Stomach smooth muscle (tissue), 2 donors: Measurements from ENCODE around the gene RALGAPA2.

Source experiments
- H3K27ac ChIP-seq: one replicate; pipeline ENCODE4 v1.7.0; 2013; ENCODE audit warnings: mild to moderate bottlenecking, low read length, inconsistent platforms
- H3K27me3 ChIP-seq, 2 donors: one replicate each; pipeline ENCODE4 v1.7.0; 2013; ENCODE audit warnings: low read length in 2 of 2; ENCODE audit not compliant: insufficient read depth in 2 of 2, control insufficient read depth in 1 of 2
- H3K36me3 ChIP-seq, 2 donors: one replicate each; pipeline ENCODE4 v1.7.0; 2013; ENCODE audit warnings: low read length in 2 of 2; ENCODE audit not compliant: control insufficient read depth in 2 of 2, insufficient read depth in 2 of 2
- H3K4me1 ChIP-seq: one replicate; pipeline ENCODE4 v1.7.0; 2013; ENCODE audit warnings: low read length; ENCODE audit not compliant: control insufficient read depth, insufficient read depth
- H3K4me3 ChIP-seq, 2 donors: one replicate each; pipeline ENCODE4 v1.7.0; 2013; ENCODE audit warnings: low read length in 2 of 2
- H3K9ac ChIP-seq, 2 donors: one replicate each; pipeline ENCODE4 v1.7.0; 2013; ENCODE audit warnings: low read length in 2 of 2, mild to moderate bottlenecking in 1 of 2
- H3K9me3 ChIP-seq, 2 donors: one replicate each; pipeline ENCODE4 v1.7.0; 2013; ENCODE audit warnings: low read length in 2 of 2; ENCODE audit not compliant: control insufficient read depth in 2 of 2
- donor health status: healthy.
- donor health status: Pancreatic carcinoma.

RALGAPA2 gene

DNA sequence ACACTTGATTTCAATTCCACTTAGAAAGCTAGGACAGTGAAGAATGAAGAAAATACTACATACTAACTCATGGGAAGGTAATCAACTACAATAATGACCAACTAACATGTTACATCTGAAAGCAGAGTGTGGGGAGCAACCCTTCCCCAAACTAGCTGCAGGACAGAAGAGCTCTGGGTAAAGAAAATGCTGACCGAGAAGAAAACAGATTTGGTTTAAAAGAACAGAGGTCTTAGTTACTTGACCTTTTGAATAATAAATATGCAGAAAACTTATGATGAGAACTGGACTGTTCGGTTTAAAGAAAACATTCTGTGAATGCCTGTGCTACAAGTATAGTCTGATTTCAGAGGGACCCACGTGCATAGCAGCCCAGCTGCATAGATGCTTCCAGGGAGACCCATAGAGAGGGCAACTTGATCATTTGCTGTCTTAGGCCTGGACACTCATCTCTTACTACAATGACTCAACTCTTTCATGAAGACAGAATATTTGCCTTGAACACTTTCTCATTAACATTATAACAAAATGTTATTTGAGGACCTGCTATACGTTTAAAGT, 53.5 kb downstream of the RALGAPA2 start:
- H3K27ac ChIP-seq, result no peak overlapping the region
- H3K4me1 ChIP-seq, result no peaks in the 10 kb centered on the region
- H3K9me3 ChIP-seq, result no peaks in the 10 kb centered on the region
- H3K9ac ChIP-seq, result no peak overlapping the region
- no peak overlapping the region for H3K4me3 ChIP-seq
- H3K36me3 ChIP-seq, result peaks cover 0 to 3% of the 10 kb centered on the region in 2 donors
- H3K27me3 ChIP-seq, result no peaks in the 10 kb centered on the region

DNA sequence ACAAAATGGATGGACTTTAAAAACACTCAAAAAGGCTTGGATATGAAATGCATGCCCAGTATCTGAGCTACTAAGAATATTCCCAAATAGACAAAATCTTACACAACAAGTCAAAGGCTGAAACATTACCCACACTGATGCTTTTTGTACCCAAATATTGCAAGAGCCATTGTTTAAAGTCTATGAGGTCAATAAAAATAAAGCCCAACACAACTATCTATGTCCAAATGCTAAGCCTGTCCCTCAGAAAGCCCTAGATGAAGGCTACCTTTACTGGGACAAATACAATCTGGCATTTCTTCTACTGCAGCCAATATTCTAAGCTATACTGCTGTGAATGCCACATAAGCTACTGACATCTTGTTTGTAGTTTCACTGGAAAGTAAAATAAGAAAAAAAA, 54.3 kb downstream of the RALGAPA2 start:
- no peak overlapping the region for H3K9ac ChIP-seq
- H3K4me3 ChIP-seq, result no peak overlapping the region
- H3K27ac ChIP-seq, result no peak overlapping the region
- H3K36me3 ChIP-seq, result peaks cover 0 to 3% of the 10 kb centered on the region in 2 donors
- H3K9me3 ChIP-seq, result no peaks in the 10 kb centered on the region
- H3K4me1 ChIP-seq, result no peaks in the 10 kb centered on the region
- no peaks in the 10 kb centered on the region for H3K27me3 ChIP-seq

- no peaks in the 10 kb centered on the region for H3K27me3 ChIP-seq
- H3K9ac ChIP-seq, result no peak overlapping the region
- H3K9me3 ChIP-seq, result no peaks in the 10 kb centered on the region
- peaks cover 0 to 3% of the 10 kb centered on the region in 2 donors for H3K36me3 ChIP-seq
- H3K27ac ChIP-seq, result no peak overlapping the region
- no peaks in the 10 kb centered on the region for H3K4me1 ChIP-seq
- H3K4me3 ChIP-seq, result no peak overlapping the region
These were observed 55.4 kb downstream of the RALGAPA2 start for GRCh38 chr20:20657092-20657491.

DNA sequence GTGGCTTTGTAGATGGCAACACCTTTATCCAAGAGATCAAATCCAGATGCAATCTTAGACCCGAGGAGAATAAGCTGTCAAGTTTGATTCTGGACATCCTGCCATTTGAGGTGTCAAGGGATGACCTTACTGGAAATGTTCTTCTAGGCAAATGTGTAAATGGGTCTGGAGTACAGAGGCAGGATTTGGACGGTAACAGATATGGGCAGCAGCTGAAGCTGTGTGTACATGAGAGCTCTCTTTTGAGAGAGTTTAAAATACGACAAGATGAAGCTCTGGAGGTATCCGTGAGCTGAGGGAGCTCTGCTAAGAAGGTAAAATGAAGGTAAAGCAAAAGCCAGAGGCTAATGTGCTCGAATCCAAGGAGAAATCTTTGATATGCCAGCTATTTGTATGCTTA, 56.6 kb downstream of the RALGAPA2 start:
- H3K9ac ChIP-seq, result no peak overlapping the region
- peaks cover 0 to 3% of the 10 kb centered on the region in 2 donors for H3K36me3 ChIP-seq
- H3K4me3 ChIP-seq, result no peak overlapping the region
- no peaks in the 10 kb centered on the region for H3K9me3 ChIP-seq
- H3K27ac ChIP-seq, result no peak overlapping the region
- no peaks in the 10 kb centered on the region for H3K4me1 ChIP-seq
- no peaks in the 10 kb centered on the region for H3K27me3 ChIP-seq

DNA sequence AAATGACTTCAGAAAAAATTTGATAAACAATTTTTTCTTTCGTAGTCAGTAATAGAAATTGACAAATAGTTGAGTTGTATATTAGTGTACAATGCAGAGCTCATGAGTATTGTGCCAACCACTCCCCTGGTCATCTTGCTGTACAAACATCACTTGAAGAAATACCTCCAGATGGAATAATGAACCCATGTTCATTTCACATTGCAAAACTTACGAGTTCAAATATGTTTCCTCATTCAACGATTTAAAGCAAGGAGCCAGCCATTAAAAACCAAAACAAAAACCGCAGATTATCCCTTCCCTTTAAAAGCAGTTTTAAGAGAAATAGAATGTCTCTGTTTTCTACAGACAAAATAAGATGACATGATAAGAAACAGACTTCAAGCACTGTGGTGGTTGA, 62.5 kb downstream of the RALGAPA2 start:
- no peak overlapping the region for H3K4me3 ChIP-seq
- H3K27ac ChIP-seq, result no peak overlapping the region
- H3K27me3 ChIP-seq, result no peaks in the 10 kb centered on the region

DNA sequence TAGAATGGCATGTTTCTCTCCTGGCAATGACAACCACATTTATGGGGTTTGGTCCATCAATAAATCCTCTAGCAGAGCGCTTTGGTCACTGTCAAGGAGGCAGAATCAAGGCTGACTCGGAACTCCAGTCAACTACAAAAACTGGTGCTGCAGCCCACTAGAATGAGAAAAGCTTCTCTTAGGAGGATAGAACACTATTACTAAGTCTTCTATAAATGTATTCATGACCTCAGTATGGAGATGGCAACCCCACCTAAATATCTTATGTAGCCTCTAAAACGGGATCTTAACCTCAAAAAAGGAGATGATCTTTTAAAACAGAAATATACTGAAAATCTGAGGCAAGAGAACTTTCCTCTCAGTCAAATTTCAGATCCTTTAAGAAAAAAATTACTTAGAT, 68.5 kb downstream of the RALGAPA2 start:
- H3K27ac ChIP-seq, result no peak overlapping the region
- H3K36me3 ChIP-seq, result peaks cover 2 to 6% of the 10 kb centered on the region in 2 donors
- H3K27me3 ChIP-seq, result no peaks in the 10 kb centered on the region
- no peaks in the 10 kb centered on the region for H3K4me1 ChIP-seq
- H3K4me3 ChIP-seq, result no peak overlapping the region
- no peak overlapping the region for H3K9ac ChIP-seq
- H3K9me3 ChIP-seq, result no peaks in the 10 kb centered on the region

More for the DNA sequence above, 62.5 kb downstream of the RALGAPA2 start:
- Histone ChIP-seq H3K4me1 (no peaks in the 10 kb centered on the region), H3K9me3 (no peaks in the 10 kb centered on the region), H3K36me3 (no peaks in the 10 kb centered on the region), H3K9ac (no peak overlapping the region)

GRCh38 chr20:20641783-20642182, 70.7 kb downstream of the RALGAPA2 start:
- no peaks in the 10 kb centered on the region for H3K27me3 ChIP-seq
- H3K9ac ChIP-seq, result no peak overlapping the region
- no peaks in the 10 kb centered on the region for H3K4me1 ChIP-seq
- no peak overlapping the region for H3K27ac ChIP-seq
- no peaks in the 10 kb centered on the region for H3K9me3 ChIP-seq
- H3K36me3 ChIP-seq, result peaks cover 6 to 12% of the 10 kb centered on the region in 2 donors
- H3K4me3 ChIP-seq, result no peak overlapping the region

- no peak overlapping the region for H3K4me3 ChIP-seq
- H3K27ac ChIP-seq, result no peak overlapping the region
- no peaks in the 10 kb centered on the region for H3K4me1 ChIP-seq
- no peak overlapping the region for H3K9ac ChIP-seq
- H3K36me3 ChIP-seq, result peaks cover 12 to 20% of the 10 kb centered on the region in 2 donors
- no peaks in the 10 kb centered on the region for H3K9me3 ChIP-seq
- H3K27me3 ChIP-seq, result no peaks in the 10 kb centered on the region
These were observed 73.6 kb downstream of the RALGAPA2 start for GRCh38 chr20:20638878-20639277.

DNA sequence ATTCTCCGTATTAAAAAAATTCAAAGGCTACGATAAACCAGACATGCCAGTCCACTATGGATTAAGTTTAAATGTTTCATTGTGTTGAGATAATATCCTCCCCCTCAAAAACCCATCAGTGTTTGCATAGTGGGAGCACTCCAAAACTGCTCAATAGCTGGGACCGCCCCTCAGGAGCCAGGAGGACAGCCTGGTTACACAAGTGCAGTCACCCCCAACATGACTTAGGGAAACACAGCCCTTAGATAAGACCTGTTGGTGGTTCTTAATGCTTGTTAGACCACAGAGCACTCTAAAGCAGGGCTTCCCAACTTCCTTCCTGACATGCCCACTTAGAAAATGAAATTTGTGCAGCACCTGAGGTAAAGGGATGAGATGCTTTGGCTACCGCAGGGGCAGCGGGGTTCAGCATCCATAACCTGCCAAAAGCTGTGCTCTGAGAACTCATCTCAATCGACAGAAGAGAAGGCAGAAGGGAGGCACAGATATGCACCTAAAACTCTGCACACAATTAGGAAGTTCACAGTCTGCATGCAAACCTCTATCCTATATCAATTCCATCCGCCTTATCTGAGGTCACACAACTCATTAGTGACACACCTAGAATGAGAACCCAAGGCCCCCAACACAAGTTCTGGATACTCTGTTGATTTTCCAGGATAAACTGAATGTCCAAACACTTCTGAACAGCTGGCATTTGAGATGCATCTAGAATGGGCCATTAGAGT, 74.3 kb downstream of the RALGAPA2 start:
- Histone ChIP-seq H3K4me3 (no peak overlapping the region), H3K9me3 (no peaks in the 10 kb centered on the region), H3K36me3 (peaks cover 12 to 20% of the 10 kb centered on the region in 2 donors), H3K4me1 (no peaks in the 10 kb centered on the region), H3K9ac (no peak overlapping the region), H3K27ac (no peak overlapping the region), H3K27me3 (no peaks in the 10 kb centered on the region)

GRCh38 chr20:20635006-20635405, 77.4 kb downstream of the RALGAPA2 start:
- Histone ChIP-seq H3K27me3 (no peaks in the 10 kb centered on the region), H3K4me1 (no peaks in the 10 kb centered on the region), H3K9ac (no peak overlapping the region), H3K9me3 (no peaks in the 10 kb centered on the region), H3K27ac (no peak overlapping the region), H3K4me3 (no peak overlapping the region), H3K36me3 (peaks cover 15 to 23% of the 10 kb centered on the region in 2 donors)

DNA sequence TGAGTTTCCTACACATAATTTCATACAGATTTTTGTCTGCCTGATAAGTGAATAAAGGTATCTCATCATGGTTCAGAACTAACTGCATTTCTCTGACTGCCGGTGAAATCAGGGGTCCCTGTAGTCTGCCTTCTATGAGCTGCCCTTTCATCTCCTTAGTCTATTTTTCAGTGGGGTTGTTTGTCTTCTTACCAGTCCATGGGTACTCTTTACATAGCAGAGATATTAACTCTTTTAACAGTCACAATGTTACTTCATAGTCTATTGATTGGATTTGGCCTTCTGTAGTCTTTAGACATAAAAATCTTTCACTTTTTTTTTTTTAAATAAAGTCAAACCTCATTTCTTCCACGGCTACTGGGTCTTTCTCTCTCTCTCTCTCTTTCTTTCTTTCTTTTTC, 79.8 kb downstream of the RALGAPA2 start:
- Histone ChIP-seq H3K27ac (no peak overlapping the region), H3K9me3 (no peaks in the 10 kb centered on the region), H3K4me1 (no peaks in the 10 kb centered on the region), H3K4me3 (no peak overlapping the region), H3K27me3 (no peaks in the 10 kb centered on the region), H3K36me3 (peaks cover 21 to 22% of the 10 kb centered on the region in 2 donors), H3K9ac (no peak overlapping the region)
